Heart left ventricle (tissue), 16 donors: ENCODE measurements around the gene MEX3A. TPM values are rescaled to one million over a fixed set of nuclear protein-coding genes. Genes with fewer than 3 reads are reported as not detected.

Experiments
- ATAC-seq, 4 donors: fragments of 200-7000 bp; cut with Tn5 transposase; one replicate each; pipeline ENCODE4 v1.9.1; 2020 to 2022; ENCODE audit warnings: moderate library complexity in 4 of 4, mild to moderate bottlenecking in 3 of 4, moderate number of reproducible peaks in 1 of 4
- DNase-seq, 5 donors: peaks; one replicate each; pipeline ENCODE4 v3.0.0-alpha.2; 2020
- H3K27ac ChIP-seq, 12 donors: fragments of 200-600 bp; sonication (generic) in 4 of 12; one replicate each; pipeline versions ENCODE4 v1.5.0 to v1.8.0; 2016 to 2022; ENCODE audit warnings: mild to moderate bottlenecking in 2 of 12
- H3K27me3 ChIP-seq, 9 donors: fragments of 200-600 bp; sonication (generic) in 2 of 9; one replicate each; pipeline versions ENCODE4 v1.5.1 to v1.8.0; 2016 to 2022; ENCODE audit warnings: mild to moderate bottlenecking in 3 of 9
- H3K36me3 ChIP-seq, 9 donors: fragments of 200-600 bp; sonication (generic) in 2 of 9; one replicate each; pipeline versions ENCODE4 v1.5.0 to v1.8.0; 2018 to 2022; ENCODE audit warnings: mild to moderate bottlenecking in 2 of 9
- H3K4me1 ChIP-seq, 12 donors: fragments of 200-600 bp; sonication (generic) in 4 of 12; one replicate each; pipeline versions ENCODE4 v1.5.0 to v1.8.0; 2016 to 2022; ENCODE audit warnings: mild to moderate bottlenecking in 3 of 12
- H3K4me3 ChIP-seq, 12 donors: fragments of 200-600 bp; sonication (generic) in 4 of 12; one replicate each; pipeline versions ENCODE4 v1.5.0 to v1.8.0; 2017 to 2022; ENCODE audit warnings: mild to moderate bottlenecking in 9 of 12, moderate library complexity in 4 of 12
- H3K9me3 ChIP-seq, 12 donors: fragments of 200-600 bp; sonication (generic) in 4 of 12; one replicate each; pipeline versions ENCODE4 v1.5.0 to v1.8.0; 2016 to 2022; ENCODE audit warnings: mild to moderate bottlenecking in 1 of 12
- CTCF ChIP-seq, 12 donors: fragments of 200-600 bp; sonication (generic) in 4 of 12; IDR thresholded peaks; one replicate each; pipeline versions ENCODE4 v1.5.0 to v1.8.0; 2018 to 2022; ENCODE audit warnings: antibody characterized with exemption in 12 of 12, mild to moderate bottlenecking in 5 of 12
- POLR2A ChIP-seq, 2 donors: fragments of 450-650 bp; IDR thresholded peaks; one replicate each; pipeline ENCODE4 v1.6.1; 2017; ENCODE audit warnings: antibody characterized with exemption in 2 of 2, mild to moderate bottlenecking in 2 of 2, moderate library complexity in 2 of 2
- WGBS, 4 donors: extraction: QIAGEN DNeasy Blood & Tissue Kit in 2 of 4; methylation state at CpG; one replicate each; pipeline versions ENCODE4 v1.1.5 to v1.1.7; 2013 to 2018; 5-methylcytosine and 5-hydroxymethylcytosine counted together
- intact Hi-C, 10 donors: fragments of 100-400 bp; cut with DNase I; formaldehyde crosslinking; loops; one replicate each; pipeline versions ENCODE4 v1.11.1 to v1.14.2; 2022
- polyA plus RNA-seq, 2 donors: library from polyadenylated mRNA; stranded (reverse); fragments of 200-250 nt; gene quantifications; one replicate each; pipeline ENCODE4 v1.2.3, GENCODE V29; 2013
- total RNA-seq, 9 donors: library from RNA; depleted of rRNA in 2 of 9; stranded (reverse); fragments of >200 nt in 2 of 9; fragmentation: NEBNext Ultra II Directional in 3 of 9; extraction: Animal tissue kit (Norgen Biotek cat#: 25700) in 3 of 9; gene quantifications; one replicate each; pipeline versions ENCODE4 v1.1.0 to v1.2.4, GENCODE V29; 2016 to 2023
- donor health status: ischemic (EF 13 %, LVEDD 7.1; RV severe dilation, severe dysfunction).
- donor health status: healthy with polysubstance abuse.
- donor health status: DM: no; HTN: yes; CAD: no.
- donor health status: DM: no; HTN: no; CAD: no.
- donor health status: ischemic (EF 25% LVEDD 6.9; RV normal size, moderate dysfunction).
- donor health status: ischemic (EF 25% LVEDD 5.7; RV mildly dilated, moderate dysfunction).
- donor health status: healthy.
- donor health status: DM: yes; HTN: yes; CAD: no.
- donor health status: ischemic (EF 35%, LVEDD 5.7; RV mildly dilated, moderate dysfunction).
- donor health status: nonischemic (EF 11% LVEDD 7.7; RV severe dilation, severe dysfunction).
- donor health status: DM: yes; HTN: yes; CAD: no.
- donor health status: PGD.
- donor health status: ischemic (EF 29% LVEDD 5.4; RV normal size, mild dysfunction).
- donor health status: nonischemic (EF 23%, LVEDD 6.1; RV moderate dilation, normal function).

MEX3A gene
- total and polyA plus RNA-seq, 11 donors: 0.12 to 0.53 (median 0.32) TPM

GRCh38 chr1:156111355-156111962 is 29.2 kb upstream of the MEX3A start:
- H3K27me3 ChIP-seq: no peaks in the 10 kb centered on the region
- no peak for ATAC-seq
- H3K27ac ChIP-seq: peak overlapping the region in 1 of 12 donors; percentile 98
- H3K36me3 ChIP-seq: no peaks in the 10 kb centered on the region
- 74 to 84% (median 75%) methylated on average over 4 of the region's 4 CpGs for WGBS, 4 donors
- no peak overlapping the region for H3K4me3 ChIP-seq
- DNase-seq: no peak
- H3K4me1 ChIP-seq: peaks cover 0 to 38% (median 18%) of the 10 kb centered on the region in 12 donors
- no peaks in the 10 kb centered on the region for H3K9me3 ChIP-seq
- TF ChIP-seq POLR2A (IDR thresholded peaks at IDR 0.05) (no peak), CTCF (IDR thresholded peaks at IDR 0.05) (no peak)
- intact Hi-C loops: loop anchor here in 1 of 10 donors (10.0 kb wide), 1 partner anchor 553 kb away; no protein-coding TSS in a partner anchor

- DNase-seq (no peak), ATAC-seq (no peak)
- H3K27ac ChIP-seq: no peak overlapping the region
- peaks cover 10 to 48% (median 28%) of the 10 kb centered on the region in 12 donors for H3K4me1 ChIP-seq
- intact Hi-C loops: loop anchor here in 1 of 10 donors (10.0 kb wide), 1 partner anchor 555 kb away; no protein-coding TSS in a partner anchor
- no peak overlapping the region for H3K4me3 ChIP-seq
- no peaks in the 10 kb centered on the region for H3K36me3 ChIP-seq
- no peaks in the 10 kb centered on the region for H3K9me3 ChIP-seq
- no peaks in the 10 kb centered on the region for H3K27me3 ChIP-seq
- WGBS, 4 donors: 91 to 98% (median 91%) methylated on average over 2 of the region's 2 CpGs
- TF ChIP-seq CTCF (IDR thresholded peaks at IDR 0.05) (no peak), POLR2A (IDR thresholded peaks at IDR 0.05) (no peak)
Observed at GRCh38 chr1:156110252-156110651, 28.0 kb upstream of the MEX3A start.

- intact Hi-C loops: no loop called here
- Histone ChIP-seq H3K27me3 (no peaks in the 10 kb centered on the region), H3K4me1 (peaks cover 18 to 55% (median 38%) of the 10 kb centered on the region in 12 donors), H3K4me3 (no peak overlapping the region), H3K9me3 (no peaks in the 10 kb centered on the region), H3K27ac (peak overlapping the region in 5 of 12 donors; percentile 37 to 98 (median 96)), H3K36me3 (no peaks in the 10 kb centered on the region)
- WGBS, 4 donors: 80 to 90% (median 86%) methylated on average over 6 of the region's 6 CpGs
- ATAC-seq: no peak
- DNase-seq: no peak
- TF ChIP-seq POLR2A (IDR thresholded peaks at IDR 0.05) (no peak), CTCF (IDR thresholded peaks at IDR 0.05) (no peak)
Observed at GRCh38 chr1:156108664-156109241, 26.5 kb upstream of the MEX3A start.

- no peaks in the 10 kb centered on the region for H3K9me3 ChIP-seq
- H3K27me3 ChIP-seq: no peaks in the 10 kb centered on the region
- no peak overlapping the region for H3K4me3 ChIP-seq
- DNase-seq: no peak
- no peak for ATAC-seq
- peaks cover 24 to 57% (median 42%) of the 10 kb centered on the region in 12 donors for H3K4me1 ChIP-seq
- no peaks in the 10 kb centered on the region for H3K36me3 ChIP-seq
- intact Hi-C loops: no loop called here
- TF ChIP-seq POLR2A (IDR thresholded peaks at IDR 0.05) (no peak), CTCF (IDR thresholded peaks at IDR 0.05) (no peak)
- H3K27ac ChIP-seq: peak overlapping the region in 8 of 12 donors; percentile 91 to 99 (median 96)
- WGBS, 4 donors: 72 to 93% (median 89%) methylated on average over 3 of the region's 3 CpGs
Observed at GRCh38 chr1:156108057-156108456, 25.8 kb upstream of the MEX3A start.
